Neural cell (in vitro differentiated cells): Measurements from ENCODE around the gene KMT5B.

ENCODE experiments used
- POLR2AphosphoS5 ChIP-seq: IDR thresholded peaks from 2 replicates; pipeline ENCODE4 v1.6.1; 2012
- SMC3 ChIP-seq: fragments of 450-650 bp; conservative IDR thresholded peaks from 2 replicates; pipeline ENCODE4 v1.6.1; 2014; ENCODE audit warnings: antibody characterized with exemption, mild to moderate bottlenecking, moderate library complexity; ENCODE audit not compliant: poor library complexity
- TF ChIP-seq, protein P1 (sequence below): fragments of 450-650 bp; IDR thresholded peaks from 2 replicates; pipeline ENCODE4 v1.5.1; 2014; ENCODE audit warnings: antibody characterized with exemption, mild to moderate bottlenecking, moderate library complexity; ENCODE audit not compliant: poor library complexity, severe bottlenecking

DNA sequence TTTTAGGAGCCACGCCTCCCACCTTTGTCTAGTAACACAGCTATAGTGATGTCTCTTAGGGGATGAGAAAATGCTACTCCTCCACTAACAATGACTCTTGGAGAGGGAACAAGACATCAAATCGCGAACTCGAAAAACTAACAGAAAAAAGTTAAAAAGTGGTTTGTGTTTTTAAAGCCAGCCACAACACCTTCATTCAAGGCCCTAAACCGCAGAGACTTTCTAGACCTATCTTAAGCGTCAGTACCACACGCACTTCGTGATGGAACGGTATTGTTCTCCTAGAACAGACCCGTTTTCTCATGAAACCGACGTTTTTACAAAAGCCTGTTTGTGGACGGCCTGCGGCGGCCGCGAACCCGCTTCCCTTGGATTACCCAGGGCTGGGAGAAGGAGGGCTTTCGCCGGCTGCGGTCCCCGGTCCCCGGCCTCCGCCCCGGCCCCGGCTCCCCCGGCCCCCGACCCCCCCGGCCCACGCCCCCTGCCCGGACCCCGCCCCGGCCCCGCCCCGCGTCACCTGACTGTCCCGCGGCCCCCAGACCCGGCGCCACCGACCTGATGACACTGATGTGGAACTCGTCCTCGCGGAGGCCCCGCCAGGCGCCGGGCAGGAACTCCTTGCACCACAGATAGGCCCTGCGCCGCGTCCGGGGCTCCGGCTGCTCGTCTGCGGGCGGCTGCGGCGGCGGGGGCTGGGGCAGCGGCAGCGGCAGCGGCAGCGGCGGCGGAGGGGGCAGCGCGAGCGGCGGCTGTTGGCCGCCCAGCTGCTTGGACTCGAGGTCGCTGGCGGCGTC, 92.6 kb downstream of the KMT5B start:
- TF ChIP-seq SMC3 (no peak), POLR2AphosphoS5 (peak; percentile 17)
- TF ChIP-seq, protein P1, sequence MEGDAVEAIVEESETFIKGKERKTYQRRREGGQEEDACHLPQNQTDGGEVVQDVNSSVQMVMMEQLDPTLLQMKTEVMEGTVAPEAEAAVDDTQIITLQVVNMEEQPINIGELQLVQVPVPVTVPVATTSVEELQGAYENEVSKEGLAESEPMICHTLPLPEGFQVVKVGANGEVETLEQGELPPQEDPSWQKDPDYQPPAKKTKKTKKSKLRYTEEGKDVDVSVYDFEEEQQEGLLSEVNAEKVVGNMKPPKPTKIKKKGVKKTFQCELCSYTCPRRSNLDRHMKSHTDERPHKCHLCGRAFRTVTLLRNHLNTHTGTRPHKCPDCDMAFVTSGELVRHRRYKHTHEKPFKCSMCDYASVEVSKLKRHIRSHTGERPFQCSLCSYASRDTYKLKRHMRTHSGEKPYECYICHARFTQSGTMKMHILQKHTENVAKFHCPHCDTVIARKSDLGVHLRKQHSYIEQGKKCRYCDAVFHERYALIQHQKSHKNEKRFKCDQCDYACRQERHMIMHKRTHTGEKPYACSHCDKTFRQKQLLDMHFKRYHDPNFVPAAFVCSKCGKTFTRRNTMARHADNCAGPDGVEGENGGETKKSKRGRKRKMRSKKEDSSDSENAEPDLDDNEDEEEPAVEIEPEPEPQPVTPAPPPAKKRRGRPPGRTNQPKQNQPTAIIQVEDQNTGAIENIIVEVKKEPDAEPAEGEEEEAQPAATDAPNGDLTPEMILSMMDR: no peak
